ENCODE results near the gene CCDC14.

Gene CCDC14

DNA sequence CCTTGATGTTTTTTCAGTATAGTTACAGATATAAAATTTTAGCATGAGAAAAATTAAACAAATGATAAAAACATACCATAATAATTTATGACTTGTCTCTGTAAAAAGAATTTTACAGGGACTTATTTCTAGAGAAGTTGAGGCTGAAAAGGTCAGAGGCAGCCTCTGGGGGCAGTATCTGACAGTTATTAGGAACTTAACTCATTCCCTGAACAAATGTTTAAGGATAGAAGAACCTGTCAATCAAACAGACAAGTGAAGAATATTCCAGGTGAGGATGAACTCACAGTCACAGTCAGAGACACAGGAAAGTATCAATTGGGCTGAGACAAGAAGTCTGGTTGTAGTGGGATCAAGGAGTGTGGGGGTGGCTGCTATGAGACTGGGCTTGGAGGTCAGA is 84.2 kb downstream of the CCDC14 start:
- no peak for TF ChIP-seq POLR2AphosphoS5 (IDR thresholded peaks at IDR 0.05; ENCODE audit: low read depth)
- TF ChIP-seq SPI1 (IDR thresholded peaks at IDR 0.05; ENCODE audit: borderline replicate concordance, low read depth) = no peak
- TF ChIP-seq, protein P1, sequence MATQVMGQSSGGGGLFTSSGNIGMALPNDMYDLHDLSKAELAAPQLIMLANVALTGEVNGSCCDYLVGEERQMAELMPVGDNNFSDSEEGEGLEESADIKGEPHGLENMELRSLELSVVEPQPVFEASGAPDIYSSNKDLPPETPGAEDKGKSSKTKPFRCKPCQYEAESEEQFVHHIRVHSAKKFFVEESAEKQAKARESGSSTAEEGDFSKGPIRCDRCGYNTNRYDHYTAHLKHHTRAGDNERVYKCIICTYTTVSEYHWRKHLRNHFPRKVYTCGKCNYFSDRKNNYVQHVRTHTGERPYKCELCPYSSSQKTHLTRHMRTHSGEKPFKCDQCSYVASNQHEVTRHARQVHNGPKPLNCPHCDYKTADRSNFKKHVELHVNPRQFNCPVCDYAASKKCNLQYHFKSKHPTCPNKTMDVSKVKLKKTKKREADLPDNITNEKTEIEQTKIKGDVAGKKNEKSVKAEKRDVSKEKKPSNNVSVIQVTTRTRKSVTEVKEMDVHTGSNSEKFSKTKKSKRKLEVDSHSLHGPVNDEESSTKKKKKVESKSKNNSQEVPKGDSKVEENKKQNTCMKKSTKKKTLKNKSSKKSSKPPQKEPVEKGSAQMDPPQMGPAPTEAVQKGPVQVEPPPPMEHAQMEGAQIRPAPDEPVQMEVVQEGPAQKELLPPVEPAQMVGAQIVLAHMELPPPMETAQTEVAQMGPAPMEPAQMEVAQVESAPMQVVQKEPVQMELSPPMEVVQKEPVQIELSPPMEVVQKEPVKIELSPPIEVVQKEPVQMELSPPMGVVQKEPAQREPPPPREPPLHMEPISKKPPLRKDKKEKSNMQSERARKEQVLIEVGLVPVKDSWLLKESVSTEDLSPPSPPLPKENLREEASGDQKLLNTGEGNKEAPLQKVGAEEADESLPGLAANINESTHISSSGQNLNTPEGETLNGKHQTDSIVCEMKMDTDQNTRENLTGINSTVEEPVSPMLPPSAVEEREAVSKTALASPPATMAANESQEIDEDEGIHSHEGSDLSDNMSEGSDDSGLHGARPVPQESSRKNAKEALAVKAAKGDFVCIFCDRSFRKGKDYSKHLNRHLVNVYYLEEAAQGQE (IDR thresholded peaks at IDR 0.05; ENCODE audit: insufficient replicate concordance, low read depth) = no peak
- TF ChIP-seq, protein P2, sequence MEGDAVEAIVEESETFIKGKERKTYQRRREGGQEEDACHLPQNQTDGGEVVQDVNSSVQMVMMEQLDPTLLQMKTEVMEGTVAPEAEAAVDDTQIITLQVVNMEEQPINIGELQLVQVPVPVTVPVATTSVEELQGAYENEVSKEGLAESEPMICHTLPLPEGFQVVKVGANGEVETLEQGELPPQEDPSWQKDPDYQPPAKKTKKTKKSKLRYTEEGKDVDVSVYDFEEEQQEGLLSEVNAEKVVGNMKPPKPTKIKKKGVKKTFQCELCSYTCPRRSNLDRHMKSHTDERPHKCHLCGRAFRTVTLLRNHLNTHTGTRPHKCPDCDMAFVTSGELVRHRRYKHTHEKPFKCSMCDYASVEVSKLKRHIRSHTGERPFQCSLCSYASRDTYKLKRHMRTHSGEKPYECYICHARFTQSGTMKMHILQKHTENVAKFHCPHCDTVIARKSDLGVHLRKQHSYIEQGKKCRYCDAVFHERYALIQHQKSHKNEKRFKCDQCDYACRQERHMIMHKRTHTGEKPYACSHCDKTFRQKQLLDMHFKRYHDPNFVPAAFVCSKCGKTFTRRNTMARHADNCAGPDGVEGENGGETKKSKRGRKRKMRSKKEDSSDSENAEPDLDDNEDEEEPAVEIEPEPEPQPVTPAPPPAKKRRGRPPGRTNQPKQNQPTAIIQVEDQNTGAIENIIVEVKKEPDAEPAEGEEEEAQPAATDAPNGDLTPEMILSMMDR (IDR thresholded peaks at IDR 0.05; ENCODE audit: insufficient read depth, low read length) = no peak
- TF ChIP-seq GABPA (IDR thresholded peaks at IDR 0.05; ENCODE audit: low read depth) = no peak
- Histone ChIP-seq H3K4me3 (replicated peaks; ENCODE audit: insufficient read depth, low read length) (no peak overlapping the region), H3K27ac (replicated peaks) (no peak overlapping the region), H3K27me3 (ENCODE audit: insufficient read depth, poor library complexity, severe bottlenecking) (peaks cover 11% of the 10 kb centered on the region)
- no peak for DNase-seq (ENCODE audit: low read depth in 1 of 2, low spot score in 1 of 2)

DNA sequence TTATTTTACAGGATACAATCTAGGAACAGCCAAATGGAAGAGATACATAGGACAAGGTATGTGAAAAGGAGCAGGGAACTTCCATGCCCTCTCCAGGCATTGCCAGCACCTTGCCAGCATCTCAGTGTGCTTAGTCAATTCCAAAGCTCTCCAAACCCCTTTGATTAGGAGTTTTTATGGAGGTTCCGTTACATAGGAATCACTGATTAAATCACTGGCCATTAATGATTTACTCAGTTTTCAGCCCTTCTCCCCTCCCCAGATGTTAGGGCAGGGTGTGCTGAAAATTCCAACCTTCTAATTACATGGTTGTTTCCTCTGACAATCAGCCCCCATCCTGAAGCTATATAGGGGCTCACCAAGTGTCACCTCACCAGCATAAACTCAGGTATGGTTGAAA is 88.4 kb downstream of the CCDC14 start:
- TF ChIP-seq GABPA (IDR thresholded peaks at IDR 0.05; ENCODE audit: low read depth) = no peak
- DNase-seq (ENCODE audit: low read depth in 1 of 2, low spot score in 1 of 2) = no peak
- H3K27me3 ChIP-seq (ENCODE audit: insufficient read depth, poor library complexity, severe bottlenecking) = peaks cover 11% of the 10 kb centered on the region
- no peak overlapping the region for H3K4me3 ChIP-seq (replicated peaks; ENCODE audit: insufficient read depth, low read length)
- H3K27ac ChIP-seq (replicated peaks) = no peak overlapping the region

DNA sequence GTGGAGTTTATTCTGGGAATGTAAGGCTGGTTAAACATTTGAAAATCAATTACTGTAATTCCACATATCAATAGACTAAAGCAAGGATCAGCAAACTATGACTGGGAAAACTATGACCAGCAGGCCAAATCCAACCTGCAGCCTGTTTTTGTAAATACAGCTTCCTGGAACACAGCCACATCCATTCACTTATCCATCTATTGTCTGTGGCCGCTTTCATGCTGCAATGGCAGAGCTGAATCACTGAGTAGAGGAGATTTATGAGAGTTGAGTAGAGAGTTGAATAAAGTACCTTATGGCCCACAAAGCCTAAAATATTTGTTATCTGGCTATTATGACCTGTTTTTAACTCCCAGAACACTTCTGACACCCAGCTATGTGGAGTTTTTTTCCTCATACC is 89.1 kb downstream of the CCDC14 start:
- no peak overlapping the region for H3K4me3 ChIP-seq (replicated peaks; ENCODE audit: insufficient read depth, low read length)
- DNase-seq (ENCODE audit: low read depth in 1 of 2, low spot score in 1 of 2) = no peak
- H3K27me3 ChIP-seq (ENCODE audit: insufficient read depth, poor library complexity, severe bottlenecking) = peaks cover 11% of the 10 kb centered on the region
- H3K27ac ChIP-seq (replicated peaks) = no peak overlapping the region
- TF ChIP-seq GABPA (IDR thresholded peaks at IDR 0.05; ENCODE audit: low read depth) (no peak), POLR2AphosphoS5 (IDR thresholded peaks at IDR 0.05; ENCODE audit: low read depth) (no peak), SPI1 (IDR thresholded peaks at IDR 0.05; ENCODE audit: borderline replicate concordance, low read depth) (no peak)
- TF ChIP-seq, protein P1 (IDR thresholded peaks at IDR 0.05; ENCODE audit: insufficient replicate concordance, low read depth) = no peak
- TF ChIP-seq, protein P2 (IDR thresholded peaks at IDR 0.05; ENCODE audit: insufficient read depth, low read length) = no peak

DNA sequence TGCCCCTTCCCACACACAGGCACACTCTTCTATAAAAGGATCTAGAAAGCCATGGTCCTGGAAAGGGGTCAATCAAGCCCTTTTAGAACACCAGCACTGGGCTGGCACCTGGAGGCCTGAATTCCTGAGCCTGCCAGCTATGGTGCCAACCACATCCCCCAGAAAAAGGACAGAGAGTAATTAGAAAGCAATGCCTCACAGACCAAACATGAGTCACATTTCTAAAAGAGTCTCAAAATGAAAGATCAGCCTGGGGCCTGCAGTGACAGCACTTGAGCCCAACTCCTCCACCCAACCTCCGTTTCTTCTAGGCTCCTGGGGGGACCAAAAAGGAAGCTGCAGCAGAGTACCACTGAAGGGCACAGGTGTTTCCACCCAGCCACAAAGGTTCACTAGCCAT is 91.0 kb downstream of the CCDC14 start:
- Histone ChIP-seq H3K27ac (replicated peaks) (no peak overlapping the region), H3K4me3 (replicated peaks; ENCODE audit: insufficient read depth, low read length) (no peak overlapping the region), H3K27me3 (ENCODE audit: insufficient read depth, poor library complexity, severe bottlenecking) (peaks cover 7% of the 10 kb centered on the region)
- no peak for DNase-seq (ENCODE audit: low read depth in 1 of 2, low spot score in 1 of 2)
- TF ChIP-seq, protein P2 (IDR thresholded peaks at IDR 0.05; ENCODE audit: insufficient read depth, low read length) = no peak
- TF ChIP-seq, protein P1 (IDR thresholded peaks at IDR 0.05; ENCODE audit: insufficient replicate concordance, low read depth) = no peak
- no peak for TF ChIP-seq POLR2AphosphoS5 (IDR thresholded peaks at IDR 0.05; ENCODE audit: low read depth)
- TF ChIP-seq SPI1 (IDR thresholded peaks at IDR 0.05; ENCODE audit: borderline replicate concordance, low read depth) = no peak
- TF ChIP-seq GABPA (IDR thresholded peaks at IDR 0.05; ENCODE audit: low read depth) = no peak
